HEK293 (cell line): ENCODE data around the gene NTN5.

Experiments
- CTCF ChIP-seq: fragments of 450-650 bp; formaldehyde crosslinking; IDR thresholded peaks from 2 replicates; pipeline ENCODE4 v1.5.1; 2016; ENCODE audit warnings: missing biosample characterization, missing genetic modification characterization
- KLF10 ChIP-seq: fragments of 450-650 bp; IDR thresholded peaks from 2 replicates; pipeline ENCODE4 v1.5.1; 2018; ENCODE audit warnings: missing biosample characterization, mild to moderate bottlenecking, missing genetic modification characterization
- KLF16 ChIP-seq: fragments of 450-650 bp; formaldehyde crosslinking; IDR thresholded peaks from 2 replicates; pipeline ENCODE4 v1.5.1; 2017; ENCODE audit warnings: missing biosample characterization, missing genetic modification characterization
- OSR2 ChIP-seq: fragments of 450-650 bp; formaldehyde crosslinking; IDR thresholded peaks from 2 replicates; pipeline ENCODE4 v1.5.1; 2016; ENCODE audit warnings: missing biosample characterization, missing genetic modification characterization
- ZBTB1 ChIP-seq: fragments of 450-650 bp; formaldehyde crosslinking; IDR thresholded peaks from 2 replicates; pipeline ENCODE4 v1.5.1; 2016; ENCODE audit warnings: missing biosample characterization, missing genetic modification characterization
- ZBTB17 ChIP-seq: fragments of 450-650 bp; formaldehyde crosslinking; IDR thresholded peaks from 2 replicates; pipeline ENCODE4 v1.5.1; 2016; ENCODE audit warnings: missing biosample characterization, missing genetic modification characterization
- ZBTB21 ChIP-seq: fragments of 450-650 bp; formaldehyde crosslinking; IDR thresholded peaks from 2 replicates; pipeline ENCODE4 v1.5.1; 2017; ENCODE audit warnings: missing biosample characterization, missing genetic modification characterization
- ZNF133 ChIP-seq: fragments of 450-650 bp; formaldehyde crosslinking; IDR thresholded peaks from 2 replicates; pipeline ENCODE4 v1.5.1; 2016; ENCODE audit warnings: missing biosample characterization, missing genetic modification characterization
- ZNF184 ChIP-seq: fragments of 450-650 bp; IDR thresholded peaks from 2 replicates; pipeline ENCODE4 v1.5.1; 2018; ENCODE audit warnings: missing biosample characterization, mild to moderate bottlenecking, missing genetic modification characterization
- ZNF239 ChIP-seq: fragments of 450-650 bp; formaldehyde crosslinking; IDR thresholded peaks from 2 replicates; pipeline ENCODE4 v1.5.1; 2016; ENCODE audit warnings: missing biosample characterization, missing genetic modification characterization
- ZNF624 ChIP-seq: fragments of 450-650 bp; formaldehyde crosslinking; IDR thresholded peaks from 2 replicates; pipeline ENCODE4 v1.5.1; 2017; ENCODE audit warnings: missing biosample characterization, missing genetic modification characterization
- ZNF76 ChIP-seq: fragments of 450-650 bp; formaldehyde crosslinking; IDR thresholded peaks from 2 replicates; pipeline ENCODE4; 2016; ENCODE audit warnings: low read depth, missing biosample characterization, missing genetic modification characterization, borderline replicate concordance
- TF ChIP-seq, protein P1 (sequence below): fragments of 450-650 bp; formaldehyde crosslinking; optimal IDR thresholded peaks from 2 replicates; pipeline ENCODE3; 2016; ENCODE audit warnings: missing biosample characterization, mild to moderate bottlenecking, missing genetic modification characterization
- TF ChIP-seq, protein P2 (sequence below): fragments of 450-650 bp; formaldehyde crosslinking; IDR thresholded peaks from 2 replicates; pipeline ENCODE4 v1.5.1; 2016; ENCODE audit warnings: missing biosample characterization, missing genetic modification characterization

DNA sequence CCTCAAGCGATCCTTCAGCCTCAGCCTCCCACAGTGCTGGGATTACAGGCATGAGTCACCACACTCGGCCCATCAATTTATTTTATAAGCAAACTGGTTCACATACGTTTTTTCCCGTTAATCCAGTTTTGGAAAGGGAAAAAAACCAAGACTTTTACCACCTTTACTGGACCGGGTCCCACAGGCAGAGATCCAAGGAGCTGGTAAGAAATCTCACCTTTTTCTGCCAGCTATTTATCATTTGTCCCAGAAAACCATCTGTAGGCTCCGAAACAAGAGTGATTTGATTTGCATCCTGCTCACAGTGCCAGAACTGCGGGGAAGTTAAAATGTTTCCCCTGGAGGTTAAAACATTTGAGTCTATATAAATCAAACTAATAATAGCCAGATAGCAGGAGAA, 16.6 kb upstream of the NTN5 start:
- TF ChIP-seq ZNF76 (tag by site-specific recombination), result no peak
- TF ChIP-seq ZNF184, result no peak
- no peak for TF ChIP-seq CTCF
- TF ChIP-seq, protein P1, sequence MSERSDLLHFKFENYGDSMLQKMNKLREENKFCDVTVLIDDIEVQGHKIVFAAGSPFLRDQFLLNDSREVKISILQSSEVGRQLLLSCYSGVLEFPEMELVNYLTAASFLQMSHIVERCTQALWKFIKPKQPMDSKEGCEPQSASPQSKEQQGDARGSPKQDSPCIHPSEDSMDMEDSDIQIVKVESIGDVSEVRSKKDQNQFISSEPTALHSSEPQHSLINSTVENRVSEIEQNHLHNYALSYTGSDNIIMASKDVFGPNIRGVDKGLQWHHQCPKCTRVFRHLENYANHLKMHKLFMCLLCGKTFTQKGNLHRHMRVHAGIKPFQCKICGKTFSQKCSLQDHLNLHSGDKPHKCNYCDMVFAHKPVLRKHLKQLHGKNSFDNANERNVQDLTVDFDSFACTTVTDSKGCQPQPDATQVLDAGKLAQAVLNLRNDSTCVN (tag by site-specific recombination), result no peak
- TF ChIP-seq ZBTB1 (tag by site-specific recombination), result no peak
- TF ChIP-seq OSR2 (tag by site-specific recombination), result no peak
- TF ChIP-seq KLF10, result no peak
- no peak for TF ChIP-seq KLF16
- TF ChIP-seq, protein P2, sequence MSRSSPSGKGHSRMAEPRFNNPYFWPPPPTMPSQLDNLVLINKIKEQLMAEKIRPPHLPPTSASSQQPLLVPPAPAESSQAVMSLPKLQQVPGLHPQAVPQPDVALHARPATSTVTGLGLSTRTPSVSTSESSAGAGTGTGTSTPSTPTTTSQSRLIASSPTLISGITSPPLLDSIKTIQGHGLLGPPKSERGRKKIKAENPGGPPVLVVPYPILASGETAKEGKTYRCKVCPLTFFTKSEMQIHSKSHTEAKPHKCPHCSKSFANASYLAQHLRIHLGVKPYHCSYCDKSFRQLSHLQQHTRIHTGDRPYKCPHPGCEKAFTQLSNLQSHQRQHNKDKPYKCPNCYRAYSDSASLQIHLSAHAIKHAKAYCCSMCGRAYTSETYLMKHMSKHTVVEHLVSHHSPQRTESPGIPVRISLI (tag by site-specific recombination), result no peak
- no peak for TF ChIP-seq ZNF239
- TF ChIP-seq ZNF133 (tag by site-specific recombination), result no peak
- no peak for TF ChIP-seq ZBTB17 (tag by site-specific recombination)
- TF ChIP-seq ZBTB21 (tag by site-specific recombination), result no peak
- TF ChIP-seq ZNF624 (tag by site-specific recombination), result no peak
